HG03439 (cell line): ENCODE measurements around the gene FXYD3.

Source experiments
- ATAC-seq: cut with Tn5 transposase; IDR thresholded peaks from one replicate; pipeline ENCODE4 v1.9.1; 2021; ENCODE audit warnings: mild to moderate bottlenecking, moderate library complexity; ENCODE audit not compliant: unreplicated experiment

FXYD3 gene

GRCh38 chr19:35115177-35115951, at the start of gene FXYD3:
FXYD3 (plus strand) TSS chr19:35115823; CDS start chr19:35119377, 3,554 bp downstream.
- no peak for ATAC-seq

GRCh38 chr19:35066121-35066520, 49.5 kb upstream of the FXYD3 start:
- ATAC-seq, result no peak

GRCh38 chr19:35066691-35067563, 48.7 kb upstream of the FXYD3 start:
- peak; percentile 80 for ATAC-seq

GRCh38 chr19:35068941-35069634, 46.5 kb upstream of the FXYD3 start:
- ATAC-seq, result no peak

- no peak for ATAC-seq
Measured at GRCh38 chr19:35069696-35070095, 45.9 kb upstream of the FXYD3 start.

- no peak for ATAC-seq
Measured at GRCh38 chr19:35070471-35070870, 45.2 kb upstream of the FXYD3 start.

- ATAC-seq, result no peak
Measured at GRCh38 chr19:35073516-35073915, 42.1 kb upstream of the FXYD3 start.

GRCh38 chr19:35073941-35074340, 41.7 kb upstream of the FXYD3 start:
- no peak for ATAC-seq

GRCh38 chr19:35074426-35075201, 41.0 kb upstream of the FXYD3 start:
- ATAC-seq, result no peak

- no peak for ATAC-seq
Measured at GRCh38 chr19:35075202-35076025, 40.2 kb upstream of the FXYD3 start.

GRCh38 chr19:35076026-35076370, 39.6 kb upstream of the FXYD3 start:
- ATAC-seq, result no peak

GRCh38 chr19:35076657-35077056, 39.0 kb upstream of the FXYD3 start:
- no peak for ATAC-seq

- no peak for ATAC-seq
Measured at GRCh38 chr19:35077411-35078223, 38.0 kb upstream of the FXYD3 start.

- no peak for ATAC-seq
Measured at GRCh38 chr19:35079826-35080225, 35.8 kb upstream of the FXYD3 start.

GRCh38 chr19:35080613-35081170, 34.9 kb upstream of the FXYD3 start:
- no peak for ATAC-seq

GRCh38 chr19:35081201-35081600, 34.4 kb upstream of the FXYD3 start:
- no peak for ATAC-seq

- no peak for ATAC-seq
Measured at GRCh38 chr19:35083691-35084508, 31.7 kb upstream of the FXYD3 start.

GRCh38 chr19:35084509-35084762, 31.2 kb upstream of the FXYD3 start:
- ATAC-seq, result no peak
